ENCODE measurements around the gene RIPPLY2. TPM values are rescaled to one million over a fixed set of nuclear protein-coding genes. Genes with fewer than 3 reads are reported as not detected.

RIPPLY2 gene
- total RNA-seq, 5 donors from 2014 or later (not counting 1 experiment from before 2014, with no cell fraction given) = not detected

- Mint-ChIP-seq H3K9me3 (peaks cover 18 to 47% (median 33%) of the 10 kb centered on the region in 3 donors), H3K4me1 (peaks cover 46 to 60% (median 57%) of the 10 kb centered on the region in 3 donors)
These were observed 51.2 kb downstream of the RIPPLY2 start for GRCh38 chr6:83904395-83904794.

GRCh38 chr6:83905648-83906047, 52.5 kb downstream of the RIPPLY2 start:
- H3K27me3 ChIP-seq (replicated peaks in 1 of 2; ENCODE audit: control insufficient read depth in 2 of 2, extremely low read depth in 1 of 2, insufficient read depth in 2 of 2, low read length in 1 of 2) = no peaks in the 10 kb centered on the region
- H3K4me1 ChIP-seq (ENCODE audit: control insufficient read depth in 1 of 2, extremely low read depth in 1 of 2, insufficient read depth in 2 of 2, low read length in 2 of 2) = peaks cover 0 to 6% of the 10 kb centered on the region in 2 experiments
- no peak for ATAC-seq (replicated peaks in 1 of 4)
- Mint-ChIP-seq H3K27ac (no peak overlapping the region), H3K27me3 (no peaks in the 10 kb centered on the region), H3K4me3 (no peak overlapping the region), H3K36me3 (peaks cover 78% of the 10 kb centered on the region), H3K9me3 (peaks cover 18 to 42% (median 33%) of the 10 kb centered on the region in 3 donors), H3K4me1 (peaks cover 50 to 58% (median 57%) of the 10 kb centered on the region in 3 donors)
- H3K4me3 ChIP-seq (ENCODE audit: control insufficient read depth in 1 of 2, extremely low read depth in 1 of 2, low read length in 1 of 2) = no peak overlapping the region
- H3K27ac ChIP-seq (ENCODE audit: low read length) = no peak overlapping the region
- WGBS (ENCODE audit: insufficient coverage) = 86% methylated on average over 4 of the region's 4 CpGs
- CTCF ChIA-PET = interaction anchor here in 1 of 2 donors (0.6 kb wide), 2 partner anchors 103 to 161 kb away, joined by 6 read pairs; no protein-coding TSS in a partner anchor
- DNase-seq = no peak
- POLR2A ChIA-PET = no interaction called here
- H3K36me3 ChIP-seq (ENCODE audit: control insufficient read depth in 2 of 2, extremely low read depth in 1 of 2, insufficient read depth in 1 of 2, low read length in 1 of 2) = peaks cover 0 to 3% of the 10 kb centered on the region in 2 donors
- H3K9me3 ChIP-seq = peaks cover 6% of the 10 kb centered on the region

More at GRCh38 chr6:83904395-83904794, 51.2 kb downstream of the RIPPLY2 start:
- Mint-ChIP-seq H3K4me3 (no peak overlapping the region), H3K27ac (no peak overlapping the region), H3K36me3 (peaks cover 80% of the 10 kb centered on the region), H3K27me3 (no peaks in the 10 kb centered on the region)
- POLR2A ChIA-PET = no interaction called here
- Histone ChIP-seq H3K9me3 (peaks cover 6% of the 10 kb centered on the region), H3K4me1 (ENCODE audit: control insufficient read depth in 1 of 2, extremely low read depth in 1 of 2, insufficient read depth in 2 of 2, low read length in 2 of 2) (peaks cover 0 to 6% of the 10 kb centered on the region in 2 experiments), H3K4me3 (ENCODE audit: control insufficient read depth in 1 of 2, extremely low read depth in 1 of 2, low read length in 1 of 2) (no peak overlapping the region), H3K27ac (ENCODE audit: low read length) (no peak overlapping the region), H3K36me3 (ENCODE audit: control insufficient read depth in 2 of 2, extremely low read depth in 1 of 2, insufficient read depth in 1 of 2, low read length in 1 of 2) (peaks cover 0 to 3% of the 10 kb centered on the region in 2 donors), H3K27me3 (replicated peaks in 1 of 2; ENCODE audit: control insufficient read depth in 2 of 2, extremely low read depth in 1 of 2, insufficient read depth in 2 of 2, low read length in 1 of 2) (no peaks in the 10 kb centered on the region)
- ATAC-seq (replicated peaks in 1 of 4) (no peak), DNase-seq (no peak)
- 100% methylated on average over 1 of the region's 4 CpGs for WGBS (ENCODE audit: insufficient coverage)
- CTCF ChIA-PET = no interaction called here

Other genes starting within 250 kb of the RIPPLY2 start
- gene SNAP91, start 144.3 kb upstream of the RIPPLY2 start, total RNA-seq = not detected
- 10 to 100 TPM; 18.6 to 22.3 (median 20.2) TPM for gene CYB5R4, start 6.3 kb downstream of the RIPPLY2 start, total RNA-seq
- not detected for gene MRAP2, start 180.4 kb downstream of the RIPPLY2 start, total RNA-seq

Measured in T-cell (primary cell).